ENCODE results near the gene RAD51C. TPM values are rescaled to one million over a fixed set of nuclear protein-coding genes. Genes with fewer than 3 reads are reported as not detected.
"Not testable (repeated sequence)": the region's sequence is repeated elsewhere in the genome, so short reads cannot be mapped to it uniquely, and the experiment has no call there.

The RAD51C gene
- total RNA-seq, 2 donors from 2014 or later: 30.4 to 32.5 TPM

- WGBS: 65% methylated on average over 5 of the region's 5 CpGs
- DNase-seq (ENCODE audit: low spot score): no peak
- Histone ChIP-seq H3K9me3 (no peaks in the 10 kb centered on the region), H3K27ac (no peak overlapping the region), H3K27me3 (replicated peaks; ENCODE audit: insufficient read depth) (no peaks in the 10 kb centered on the region), H3K4me1 (replicated peaks) (no peaks in the 10 kb centered on the region), H3K36me3 (no peaks in the 10 kb centered on the region), H3K4me3 (no peak overlapping the region)
- intact Hi-C loops (cut with DNase I): no loop called here
- no peak for TF ChIP-seq POLR2AphosphoS5 (IDR thresholded peaks at IDR 0.05)
- no peak for TF ChIP-seq CTCF (IDR thresholded peaks at IDR 0.05)
- no peak for TF ChIP-seq POLR2A (IDR thresholded peaks at IDR 0.05)
Measured at GRCh38 chr17:58764373-58764772, 72.0 kb downstream of the RAD51C start.

GRCh38 chr17:58778482-58778881 is 86.1 kb downstream of the RAD51C start:
- H3K27ac ChIP-seq; H3K36me3 ChIP-seq; DNase-seq (ENCODE audit: low spot score); H3K27me3 ChIP-seq (replicated peaks; ENCODE audit: insufficient read depth); H3K4me1 ChIP-seq (replicated peaks); intact Hi-C loops (cut with DNase I); H3K9me3 ChIP-seq; H3K4me3 ChIP-seq: not testable (repeated sequence)
- WGBS: 64% methylated on average over 5 of the region's 5 CpGs

- Histone ChIP-seq H3K4me3 (no peak overlapping the region), H3K9me3 (no peaks in the 10 kb centered on the region), H3K27ac (no peak overlapping the region), H3K36me3 (no peaks in the 10 kb centered on the region), H3K27me3 (replicated peaks; ENCODE audit: insufficient read depth) (no peaks in the 10 kb centered on the region), H3K4me1 (replicated peaks) (no peaks in the 10 kb centered on the region)
- intact Hi-C loops (cut with DNase I): no loop called here
- TF ChIP-seq POLR2A (IDR thresholded peaks at IDR 0.05) (no peak), POLR2AphosphoS5 (IDR thresholded peaks at IDR 0.05) (no peak), CTCF (IDR thresholded peaks at IDR 0.05) (no peak)
- 16% methylated on average over 1 of the region's 1 CpG for WGBS
- no peak for DNase-seq (ENCODE audit: low spot score)
Measured at GRCh38 chr17:58779446-58779845, 87.0 kb downstream of the RAD51C start.

GRCh38 chr17:58783380-58783779 is 91.0 kb downstream of the RAD51C start:
- Histone ChIP-seq H3K4me3 (no peak overlapping the region), H3K9me3 (no peaks in the 10 kb centered on the region), H3K27ac (no peak overlapping the region), H3K4me1 (replicated peaks) (no peaks in the 10 kb centered on the region), H3K27me3 (replicated peaks; ENCODE audit: insufficient read depth) (no peaks in the 10 kb centered on the region), H3K36me3 (no peaks in the 10 kb centered on the region)
- TF ChIP-seq POLR2A (IDR thresholded peaks at IDR 0.05): no peak
- no peak for TF ChIP-seq CTCF (IDR thresholded peaks at IDR 0.05)
- no peak for TF ChIP-seq POLR2AphosphoS5 (IDR thresholded peaks at IDR 0.05)
- intact Hi-C loops (cut with DNase I): no loop called here
- DNase-seq (ENCODE audit: low spot score): no peak
- 54% methylated on average over 4 of the region's 4 CpGs for WGBS

GRCh38 chr17:58785097-58785496 is 92.7 kb downstream of the RAD51C start:
- DNase-seq (ENCODE audit: low spot score): no peak
- WGBS: 40% methylated on average over 1 of the region's 1 CpG
- Histone ChIP-seq H3K36me3 (no peaks in the 10 kb centered on the region), H3K4me1 (replicated peaks) (no peaks in the 10 kb centered on the region), H3K4me3 (no peak overlapping the region), H3K27me3 (replicated peaks; ENCODE audit: insufficient read depth) (no peaks in the 10 kb centered on the region), H3K27ac (no peak overlapping the region), H3K9me3 (no peaks in the 10 kb centered on the region)
- no peak for TF ChIP-seq CTCF (IDR thresholded peaks at IDR 0.05)
- no peak for TF ChIP-seq POLR2AphosphoS5 (IDR thresholded peaks at IDR 0.05)
- TF ChIP-seq POLR2A (IDR thresholded peaks at IDR 0.05): no peak
- intact Hi-C loops (cut with DNase I): no loop called here

Small RNA genes within 50 kb of the gene (small RNA-seq; reads per million reads assigned to genes)
- 0 reads per million in 2 donors for gene AC011195.1
- 0 reads per million in 2 donors for gene AC025521.1
- 0 reads per million in 2 donors for gene RF00017
- gene RNU1-108P: 0 reads per million in 2 donors
- 0 to 0.10 reads per million in 2 donors for gene RNU1-52P
- gene RNU1-85P: 0 reads per million in 2 donors

Other genes with a start within 250 kb of the RAD51C start
- 10 to 100 TPM in 1 of 2 donors, not detected in 1; 11.5 TPM for gene HSF5, start 204.2 kb upstream of the RAD51C start, total RNA-seq
- 100 to 1,000 TPM in 1 of 2 donors, 10 to 100 TPM in 1; 50.7 to 179 TPM for gene MTMR4, start 178.0 kb upstream of the RAD51C start, total RNA-seq
- gene TEX14, start 557 bp upstream of the RAD51C start, total RNA-seq: 10 to 100 TPM in 1 of 2 donors, under 1 TPM in 1; 0.50 to 14.3 TPM
- 1 to 10 TPM; 4.1 to 7.8 TPM for gene PPM1E, start 63.3 kb downstream of the RAD51C start, total RNA-seq

Measured in prostate gland (tissue), 2 donors.